Adipose tissue (tissue), 3 donors: ENCODE data around the gene UNC5B. TPM values are rescaled to one million over a fixed set of nuclear protein-coding genes. Genes with fewer than 3 reads are reported as not detected.

Source experiments
- polyA plus RNA-seq, 3 donors: library from polyadenylated mRNA; stranded (reverse); fragments of 200-250 nt; gene quantifications; one replicate each; pipeline ENCODE4 v1.2.3, GENCODE V29; 2013
- donor health status: healthy with polysubstance abuse.
- donor health status: Bipolar disorder and iron deficiency.
- donor health status: healthy.

Gene UNC5B
- polyA plus RNA-seq, 3 donors: 1.7 to 2.8 (median 2.1) TPM

Other genes starting within 250 kb of the UNC5B start
- gene SLC29A3, start 106.7 kb downstream of the UNC5B start, polyA plus RNA-seq: 1 to 10 TPM; 2.6 to 4.1 (median 2.9) TPM
- 10 to 100 TPM in 2 of 3 donors, 1 to 10 TPM in 1; 2.0 to 21.1 (median 15.5) TPM for gene CDH23, start 184.3 kb downstream of the UNC5B start, polyA plus RNA-seq